A549 treated with dexamethasone at 1 μM for 4 hours (cell line): Measurements from ENCODE around the gene CRISP3. TPM values are rescaled to one million over a fixed set of nuclear protein-coding genes. Genes with fewer than 3 reads are reported as not detected.

Experiments
- total RNA-seq: library from RNA; stranded (reverse); fragments of 200-300 nt; extraction: Qiagen RNA extraction; gene quantifications from 5 replicates; pipeline ENCODE4 v1.2.3, GENCODE V29; 2022

CRISP3 gene
- total RNA-seq: not detected in 5 replicates

GRCh38 chr6:49744259-49744658, at the start of gene CRISP3:
Gene CRISP3 (minus strand): TSS chr6:49744388. CDS start chr6:49744367, 21 bp downstream.

GRCh38 chr6:49787176-49787575, 43.0 kb upstream of the CRISP3 start, which contains the start of gene PGK2:
Gene PGK2 (minus strand): TSS chr6:49787285. CDS start chr6:49787187, 98 bp downstream.

GRCh38 chr6:49713346-49713745, 30.8 kb downstream of the CRISP3 start, which contains the start of gene CRISP2:
Gene CRISP2 (minus strand): TSS chr6:49713543. CDS start chr6:49709196, 4,347 bp downstream.

Other genes starting within 250 kb of the CRISP3 start
- gene GLYATL3, start 244.5 kb downstream of the CRISP3 start, total RNA-seq: not detected in 5 replicates
- 6.3 to 8.8 TPM (median 7.4 TPM) in 5 replicates for gene C6orf141, start 193.7 kb downstream of the CRISP3 start, total RNA-seq
- gene RHAG, start 107.5 kb downstream of the CRISP3 start, total RNA-seq: 0.07 TPM in 1 of 5 replicates, not detected in the others
- not detected in 5 replicates for gene CRISP2, start 30.8 kb downstream of the CRISP3 start, total RNA-seq
- not detected in 5 replicates for gene PGK2, start 42.9 kb upstream of the CRISP3 start, total RNA-seq
- not detected in 5 replicates for gene CRISP1, start 122.1 kb upstream of the CRISP3 start, total RNA-seq
- not detected in 5 replicates for gene DEFB114, start 219.8 kb upstream of the CRISP3 start, total RNA-seq
- gene DEFB113, start 225.2 kb upstream of the CRISP3 start, total RNA-seq: not detected in 5 replicates